HG02610 (cell line): ENCODE results near the gene RCAN2.

Source experiments
- ATAC-seq: cut with Tn5 transposase; IDR thresholded peaks from one replicate; pipeline ENCODE4 v1.9.1; 2021; ENCODE audit warnings: mild to moderate bottlenecking, moderate library complexity; ENCODE audit not compliant: unreplicated experiment

RCAN2 gene

GRCh38 chr6:46296586-46296985, 194.7 kb downstream of the RCAN2 start:
- ATAC-seq: no peak

- ATAC-seq: peak; percentile 92
Measured at GRCh38 chr6:46293641-46294316, 197.5 kb downstream of the RCAN2 start.

GRCh38 chr6:46291880-46292279, 199.4 kb downstream of the RCAN2 start:
- ATAC-seq: no peak

- ATAC-seq: no peak
Measured at GRCh38 chr6:46291275-46291633, 200.0 kb downstream of the RCAN2 start.

GRCh38 chr6:46290421-46291274, 200.6 kb downstream of the RCAN2 start:
- no peak for ATAC-seq

- no peak for ATAC-seq
Measured at GRCh38 chr6:46289898-46290297, 201.4 kb downstream of the RCAN2 start.

- ATAC-seq: no peak
Measured at GRCh38 chr6:46288835-46289234, 202.4 kb downstream of the RCAN2 start.

GRCh38 chr6:46287681-46288080, 203.6 kb downstream of the RCAN2 start:
- ATAC-seq: no peak

GRCh38 chr6:46287043-46287442, 204.2 kb downstream of the RCAN2 start:
- no peak for ATAC-seq

GRCh38 chr6:46284475-46284874, 206.8 kb downstream of the RCAN2 start:
- ATAC-seq: no peak

- no peak for ATAC-seq
Measured at GRCh38 chr6:46281110-46281509, 210.1 kb downstream of the RCAN2 start.

GRCh38 chr6:46279874-46280273, 211.4 kb downstream of the RCAN2 start:
- no peak for ATAC-seq

GRCh38 chr6:46276576-46277142, 214.6 kb downstream of the RCAN2 start:
- no peak for ATAC-seq

- no peak for ATAC-seq
Measured at GRCh38 chr6:46274502-46274901, 216.7 kb downstream of the RCAN2 start.

GRCh38 chr6:46273911-46274310, 217.3 kb downstream of the RCAN2 start:
- no peak for ATAC-seq

- ATAC-seq: no peak
Measured at GRCh38 chr6:46271728-46272127, 219.5 kb downstream of the RCAN2 start.

GRCh38 chr6:46271107-46271506, 220.1 kb downstream of the RCAN2 start:
- ATAC-seq: no peak

GRCh38 chr6:46270336-46270735, 220.9 kb downstream of the RCAN2 start:
- ATAC-seq: no peak

- no peak for ATAC-seq
Measured at GRCh38 chr6:46269447-46270229, 221.6 kb downstream of the RCAN2 start.

- no peak for ATAC-seq
Measured at GRCh38 chr6:46267515-46267914, 223.7 kb downstream of the RCAN2 start.

GRCh38 chr6:46265373-46265772, 225.9 kb downstream of the RCAN2 start:
- no peak for ATAC-seq
